SH-SY5Y (cell line): Measurements from ENCODE around the gene GALNT5.

Source experiments
- GATA2 ChIP-seq: IDR thresholded peaks from 2 replicates; pipeline ENCODE4 v1.6.1; 2011; ENCODE audit warnings: mild to moderate bottlenecking, low read depth, low read length
- GATA3 ChIP-seq: IDR thresholded peaks from 2 replicates; pipeline ENCODE4 v1.6.1; 2011; ENCODE audit warnings: low read depth, mild to moderate bottlenecking, low read length, moderate library complexity

- TF ChIP-seq GATA2, result no peak
- no peak for TF ChIP-seq GATA3
These were observed 64.9 kb downstream of the GALNT5 start for GRCh38 chr2:157322432-157322831.
